DOHH2 (cell line): ENCODE measurements around the gene SMOC2.

Experiments
- EZH2phosphoT487 ChIP-seq: fragments of 200-600 bp; sonication (generic); IDR thresholded peaks from 2 replicates; pipeline ENCODE4 v1.6.1; 2017; ENCODE audit warnings: borderline replicate concordance, mild to moderate bottlenecking, antibody characterized with exemption, low read length, moderate library complexity, mixed read lengths
- TF ChIP-seq, protein P1 (sequence below): fragments of 200-600 bp; sonication (generic); IDR thresholded peaks from one replicate; pipeline ENCODE4 v1.5.1; 2014; ENCODE audit warnings: antibody characterized with exemption, mild to moderate bottlenecking, low read depth, low read length; ENCODE audit not compliant: poor library complexity, severe bottlenecking

- TF ChIP-seq, protein P1, sequence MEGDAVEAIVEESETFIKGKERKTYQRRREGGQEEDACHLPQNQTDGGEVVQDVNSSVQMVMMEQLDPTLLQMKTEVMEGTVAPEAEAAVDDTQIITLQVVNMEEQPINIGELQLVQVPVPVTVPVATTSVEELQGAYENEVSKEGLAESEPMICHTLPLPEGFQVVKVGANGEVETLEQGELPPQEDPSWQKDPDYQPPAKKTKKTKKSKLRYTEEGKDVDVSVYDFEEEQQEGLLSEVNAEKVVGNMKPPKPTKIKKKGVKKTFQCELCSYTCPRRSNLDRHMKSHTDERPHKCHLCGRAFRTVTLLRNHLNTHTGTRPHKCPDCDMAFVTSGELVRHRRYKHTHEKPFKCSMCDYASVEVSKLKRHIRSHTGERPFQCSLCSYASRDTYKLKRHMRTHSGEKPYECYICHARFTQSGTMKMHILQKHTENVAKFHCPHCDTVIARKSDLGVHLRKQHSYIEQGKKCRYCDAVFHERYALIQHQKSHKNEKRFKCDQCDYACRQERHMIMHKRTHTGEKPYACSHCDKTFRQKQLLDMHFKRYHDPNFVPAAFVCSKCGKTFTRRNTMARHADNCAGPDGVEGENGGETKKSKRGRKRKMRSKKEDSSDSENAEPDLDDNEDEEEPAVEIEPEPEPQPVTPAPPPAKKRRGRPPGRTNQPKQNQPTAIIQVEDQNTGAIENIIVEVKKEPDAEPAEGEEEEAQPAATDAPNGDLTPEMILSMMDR = no peak
- no peak for TF ChIP-seq EZH2phosphoT487
These were observed 158.9 kb downstream of the SMOC2 start for GRCh38 chr6:168599769-168600330.
